Fibroblast of skin of right biceps (primary cell): ENCODE results near the gene GJD2.

Experiments
- DNase-seq: peaks from one replicate; pipeline ENCODE4 v3.0.0-alpha.2; 2013

GJD2 gene

DNA sequence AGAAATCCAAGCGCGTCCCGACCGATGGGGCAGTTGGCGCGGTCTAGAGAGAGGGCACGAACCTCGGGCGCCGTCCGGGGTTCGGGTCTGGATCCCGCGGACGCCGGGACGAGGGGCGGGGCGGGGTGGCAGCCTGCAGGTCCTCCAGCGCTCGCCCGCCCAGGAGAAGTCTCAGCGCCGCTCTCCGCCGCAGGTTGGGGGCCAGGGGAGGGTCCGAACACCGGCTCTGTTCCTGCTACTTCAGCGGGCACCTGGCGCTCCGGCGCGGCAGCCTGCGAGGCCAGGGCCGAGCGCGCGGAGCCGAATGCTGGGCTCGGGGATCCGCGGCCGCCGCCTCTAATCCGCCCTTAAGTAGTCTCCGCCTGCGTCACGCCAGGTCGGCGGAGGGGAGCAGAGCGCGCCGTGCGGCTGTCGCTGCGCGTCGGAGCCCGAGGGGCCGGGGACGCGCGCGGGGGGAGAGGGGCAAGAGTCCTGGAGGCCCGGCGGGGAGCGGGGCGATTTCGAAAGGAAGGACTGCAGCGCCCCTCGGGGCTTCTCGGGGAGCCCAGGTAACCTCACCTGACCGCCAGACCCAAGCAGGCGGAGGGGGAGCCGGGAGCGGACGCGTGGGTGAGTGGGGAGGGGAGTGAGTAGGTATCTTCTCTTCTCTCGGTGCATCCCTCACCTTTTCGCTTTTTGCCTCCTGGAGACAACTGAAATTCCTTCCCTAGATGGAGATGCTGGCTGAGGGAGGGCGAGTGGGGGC is at the start of gene GJD2:
Gene GJD2, minus strand, starts transcription at position 325 of the 745 bp plus-strand sequence. CDS start 510 bp downstream, outside the sequence.
- DNase-seq, result no peak

DNA sequence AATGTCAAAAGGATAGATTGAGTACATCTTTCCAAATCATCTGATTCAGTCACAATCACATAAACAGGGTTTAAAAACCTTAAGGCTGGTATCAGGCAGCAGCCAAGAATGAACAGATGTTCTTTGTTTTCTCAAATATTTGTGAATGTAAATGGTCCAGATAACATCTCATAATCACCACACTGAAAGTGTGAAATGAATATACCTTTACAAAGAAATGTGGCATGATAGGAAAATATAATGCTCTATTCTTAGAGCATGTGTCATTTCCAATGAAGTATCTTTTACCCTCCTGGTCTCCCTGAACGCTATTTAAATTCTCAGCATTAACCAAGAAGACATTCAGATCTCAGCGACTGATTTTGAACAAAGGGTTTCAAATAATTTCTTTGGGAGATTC is 49.3 kb upstream of the GJD2 start:
- no peak for DNase-seq

DNA sequence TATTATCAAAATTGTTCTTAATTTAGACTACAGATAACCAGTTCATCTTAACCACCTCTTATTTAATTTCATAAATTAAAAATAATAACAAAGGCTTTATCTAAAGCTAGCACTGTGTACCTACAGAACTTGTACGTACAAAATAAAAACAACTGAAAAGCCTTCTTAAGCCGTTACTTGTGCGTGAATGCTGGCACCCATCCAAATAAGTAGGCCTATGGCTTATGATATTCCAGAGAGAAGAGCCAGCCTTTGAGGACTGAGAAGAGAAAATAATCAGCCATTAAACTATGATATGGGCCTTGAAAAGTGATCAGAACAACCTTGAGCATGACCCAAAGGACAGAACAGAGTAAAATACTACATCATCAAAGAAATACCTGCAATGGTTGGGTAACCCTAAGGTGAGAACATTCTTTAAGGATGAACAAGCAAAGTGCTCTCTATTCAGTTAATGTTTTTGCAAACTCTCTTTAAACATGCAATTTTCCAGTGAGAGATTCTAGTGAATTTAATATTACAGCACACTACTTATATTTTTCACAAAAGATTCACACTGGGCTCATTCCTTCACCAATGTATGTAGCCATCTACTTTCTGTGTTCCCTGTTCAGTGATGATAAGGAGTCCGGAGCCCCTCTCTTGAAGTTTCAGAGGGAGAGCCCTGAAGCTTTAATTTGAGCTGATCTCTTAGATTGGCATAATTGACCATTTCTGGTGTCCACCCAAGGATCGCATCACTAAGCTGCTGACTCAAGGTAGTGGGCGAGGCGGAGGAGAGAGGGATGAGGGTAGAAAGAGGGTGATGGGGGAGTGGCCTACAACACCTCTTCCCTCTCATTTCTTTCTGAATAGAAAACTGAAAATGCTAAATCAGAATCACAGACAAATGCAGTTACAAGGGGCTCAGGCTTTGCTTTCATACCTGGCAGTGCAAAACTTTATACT is 48.3 kb upstream of the GJD2 start:
- DNase-seq, result no peak

DNA sequence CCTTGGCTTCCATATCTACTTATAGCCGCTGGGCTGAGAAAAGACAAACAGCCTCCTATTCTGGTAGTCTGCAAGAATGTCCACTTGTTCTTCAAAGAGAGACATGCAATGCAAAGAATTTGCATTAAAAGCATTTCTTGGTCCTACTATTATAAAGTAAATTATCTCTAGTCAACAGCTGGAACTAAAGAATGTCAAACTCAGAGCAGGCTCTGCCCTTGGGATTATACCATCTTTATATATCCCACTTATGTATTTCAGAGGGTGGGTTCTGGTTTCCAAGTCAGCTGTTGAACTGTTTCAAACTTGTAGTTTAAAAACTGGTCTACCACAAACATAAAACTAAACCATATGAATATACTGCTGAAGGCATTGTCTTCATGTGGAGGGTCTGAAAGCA is 47.6 kb upstream of the GJD2 start:
- no peak for DNase-seq

DNA sequence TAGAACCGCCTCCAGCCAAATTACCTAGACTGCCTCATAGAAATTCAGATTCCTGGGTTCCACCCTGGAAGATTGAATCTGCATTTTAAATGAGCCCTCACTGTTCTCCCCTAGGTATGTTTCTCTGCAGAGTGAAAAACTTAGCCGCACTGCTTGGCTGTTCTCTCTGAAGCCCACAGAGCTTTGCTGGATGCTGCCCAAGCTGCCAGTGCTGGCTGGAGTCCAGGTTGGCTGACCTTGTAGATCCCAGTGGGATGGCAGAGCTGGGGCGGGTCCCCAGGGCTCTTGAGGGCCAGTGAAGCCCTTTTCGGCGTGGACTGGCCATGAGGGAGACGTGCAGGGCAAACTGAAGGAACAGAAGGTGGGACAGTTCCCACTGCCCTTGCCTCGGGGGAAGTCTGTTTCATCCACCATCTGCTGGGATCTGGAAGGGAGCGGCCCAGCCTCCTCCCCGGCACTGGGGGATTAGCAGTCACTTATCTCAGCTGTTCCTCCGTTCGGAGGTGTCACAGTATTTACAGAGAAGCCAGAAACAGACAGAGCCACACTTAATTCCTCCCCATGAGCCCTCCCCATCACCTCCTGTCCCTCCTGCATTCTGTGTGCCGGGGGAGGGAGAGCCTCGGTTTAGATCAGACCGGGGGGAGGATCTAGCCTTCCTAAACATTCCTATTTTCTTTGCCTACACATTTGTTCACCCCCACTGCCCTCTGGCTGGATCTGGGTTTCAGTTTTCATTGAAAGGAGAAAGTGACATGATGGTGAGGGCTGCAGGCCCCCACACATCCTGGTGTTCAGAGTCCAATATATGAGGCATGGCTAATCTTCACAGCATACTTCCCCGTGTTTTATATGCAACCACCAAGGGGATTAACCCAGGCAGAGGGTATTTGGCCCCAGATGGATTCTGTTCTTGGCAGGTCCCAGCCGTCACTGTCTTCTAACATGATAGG is 44.6 kb upstream of the GJD2 start:
- peak; percentile 46 for DNase-seq

DNA sequence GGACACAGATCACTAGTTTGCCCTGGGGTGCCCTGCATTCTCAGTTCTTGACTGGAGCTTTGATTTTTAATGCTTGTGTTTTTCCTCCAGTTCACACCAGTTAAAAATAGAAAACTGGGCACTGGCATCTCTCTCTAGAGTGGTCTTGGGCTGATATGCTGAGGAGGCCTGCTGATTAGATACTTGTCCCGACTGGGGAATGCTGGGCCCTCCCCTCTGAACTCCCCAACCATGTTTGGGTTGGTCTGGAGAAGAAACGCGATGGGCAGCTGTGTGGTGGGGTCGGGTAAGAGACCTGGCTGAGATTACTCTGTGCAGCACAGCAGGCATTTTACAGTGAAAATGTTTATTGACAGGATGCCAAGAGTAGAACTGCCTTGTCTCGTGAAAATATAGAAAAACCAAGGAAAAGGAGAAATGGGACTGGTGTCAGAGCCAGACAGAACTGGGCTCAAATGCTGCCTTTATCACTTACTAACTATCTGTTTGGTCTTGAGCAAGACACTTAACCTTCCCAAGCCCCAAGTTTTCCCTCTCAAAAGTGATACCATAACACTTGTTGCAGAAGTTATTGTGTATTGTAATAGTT is 42.1 kb upstream of the GJD2 start:
- DNase-seq, result no peak

DNA sequence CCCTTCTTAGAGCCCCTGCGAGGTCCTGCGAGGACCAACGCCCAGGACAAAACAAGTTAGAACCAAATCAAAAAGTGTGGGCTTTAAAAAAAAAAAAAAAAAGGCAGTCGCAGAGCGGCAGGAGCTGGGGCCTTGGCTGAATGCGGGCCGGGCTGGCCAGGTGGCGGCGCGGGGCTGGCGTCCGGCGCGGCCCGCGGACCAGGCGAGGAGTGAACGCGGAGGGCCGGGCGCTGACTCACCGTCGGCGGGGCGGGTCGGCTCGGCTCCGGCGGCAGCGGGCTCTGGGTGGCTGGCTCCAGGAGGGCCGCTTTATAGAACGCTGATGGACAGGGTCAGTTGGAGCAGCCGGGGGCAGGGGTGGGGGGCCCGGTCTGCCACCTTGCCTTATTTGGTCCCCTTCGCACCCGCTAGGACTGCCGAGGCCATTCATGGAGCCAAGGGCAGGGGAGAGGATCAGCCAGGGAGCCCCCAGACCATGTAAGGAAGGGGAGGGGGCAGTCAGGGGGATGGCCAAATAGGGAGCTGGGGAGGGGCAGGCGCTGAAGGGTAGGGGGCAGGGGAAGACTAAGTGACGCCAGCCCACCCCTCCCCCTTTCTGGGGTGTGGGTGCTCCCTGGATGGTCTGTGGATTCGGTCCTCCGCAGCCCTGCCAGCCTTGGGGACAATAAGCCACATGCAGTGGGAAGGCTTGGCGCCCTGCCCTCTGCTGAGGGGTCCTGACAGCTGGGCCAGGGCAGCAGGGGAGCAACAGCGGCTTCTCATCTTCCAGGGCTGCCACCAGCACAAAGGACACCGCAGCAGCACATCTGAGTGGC is 40.7 kb upstream of the GJD2 start, which contains the start of gene ACTC1:
Gene ACTC1, minus strand, starts transcription at position 283 of the 815 bp plus-strand sequence. CDS start 741 bp downstream, outside the sequence.
- peak; percentile 61 for DNase-seq

DNA sequence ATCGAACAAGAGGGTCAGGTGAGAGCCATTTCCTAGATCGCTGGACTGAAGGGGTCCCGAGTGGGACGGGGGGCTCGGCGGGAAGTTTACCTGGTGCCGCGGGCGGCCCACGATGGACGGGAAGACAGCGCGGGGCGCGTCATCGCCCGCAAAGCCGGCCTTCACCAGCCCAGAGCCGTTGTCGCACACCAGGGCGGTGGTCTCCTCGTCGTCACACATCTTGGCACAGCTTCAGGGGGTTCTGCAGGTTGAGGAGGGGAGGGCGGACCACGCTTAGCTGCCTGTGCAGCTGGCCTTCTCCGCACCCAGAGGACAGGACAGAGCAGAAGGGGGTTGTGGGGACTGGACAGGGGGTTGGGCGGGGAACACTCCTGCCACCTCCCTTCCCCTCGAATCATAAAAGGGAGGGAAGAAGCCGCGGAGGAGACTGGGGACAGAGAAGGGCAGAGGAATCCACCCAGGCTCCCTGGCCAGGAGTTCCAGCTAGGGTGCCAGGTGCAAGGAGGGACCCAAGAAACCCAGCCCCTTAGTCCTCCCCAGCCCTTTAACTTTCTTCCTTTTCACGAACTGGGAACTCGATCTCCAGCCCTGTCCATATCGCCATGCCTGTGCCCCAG is 39.9 kb upstream of the GJD2 start:
- no peak for DNase-seq

DNA sequence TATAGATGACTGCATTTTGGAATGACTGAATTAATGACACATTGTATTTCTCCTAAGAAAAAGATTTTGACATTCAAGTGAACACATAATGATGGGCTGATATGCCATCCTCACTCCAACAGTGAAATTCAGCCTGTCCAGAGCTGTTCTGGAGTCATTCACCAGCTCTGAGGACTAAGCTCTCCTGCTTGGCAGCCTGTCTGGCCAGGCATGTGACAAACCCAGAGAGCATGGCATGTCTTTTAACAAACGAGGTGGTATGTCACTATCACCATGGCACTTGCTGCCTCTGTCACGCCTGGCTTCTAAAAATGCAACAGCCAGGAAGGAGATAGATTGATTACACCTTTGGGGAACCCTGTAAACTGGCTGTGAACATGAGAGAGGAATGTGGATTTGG is 39.1 kb upstream of the GJD2 start:
- no peak for DNase-seq

DNA sequence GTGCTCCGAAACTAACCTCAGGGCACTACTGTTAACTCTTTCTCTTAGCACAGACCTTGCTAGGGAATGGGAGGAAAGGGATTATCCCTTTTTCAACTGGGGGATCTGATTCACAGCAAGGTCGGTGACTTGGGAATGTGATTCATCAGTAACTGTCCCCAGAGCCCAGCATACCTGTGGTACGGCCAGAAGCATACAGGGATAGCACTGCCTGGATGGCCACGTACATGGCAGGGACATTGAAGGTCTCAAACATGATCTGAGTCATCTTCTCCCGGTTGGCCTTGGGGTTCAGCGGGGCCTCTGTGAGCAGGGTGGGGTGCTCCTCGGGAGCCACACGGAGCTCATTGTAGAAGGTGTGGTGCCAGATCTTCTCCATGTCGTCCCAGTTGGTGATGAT is 38.3 kb upstream of the GJD2 start:
- DNase-seq, result no peak

DNA sequence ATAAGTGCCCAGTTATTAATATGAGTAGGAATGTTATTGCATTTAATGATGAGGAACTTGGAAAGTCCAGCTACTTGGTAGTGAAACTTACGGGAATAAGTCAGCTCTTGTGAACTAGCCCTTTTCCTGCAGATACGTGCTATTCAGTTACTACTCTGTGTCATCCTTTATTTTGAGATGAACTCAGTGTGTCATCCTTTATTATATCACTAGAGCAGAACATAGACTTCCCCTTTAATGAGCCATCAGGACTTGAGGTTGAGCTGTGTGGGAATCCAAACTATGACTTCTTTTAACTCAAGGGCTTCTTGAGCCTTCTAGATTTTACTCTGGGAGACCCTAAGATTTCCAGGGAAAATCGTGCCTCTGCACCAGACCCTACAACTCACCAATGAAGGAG is 36.9 kb upstream of the GJD2 start:
- DNase-seq, result no peak

DNA sequence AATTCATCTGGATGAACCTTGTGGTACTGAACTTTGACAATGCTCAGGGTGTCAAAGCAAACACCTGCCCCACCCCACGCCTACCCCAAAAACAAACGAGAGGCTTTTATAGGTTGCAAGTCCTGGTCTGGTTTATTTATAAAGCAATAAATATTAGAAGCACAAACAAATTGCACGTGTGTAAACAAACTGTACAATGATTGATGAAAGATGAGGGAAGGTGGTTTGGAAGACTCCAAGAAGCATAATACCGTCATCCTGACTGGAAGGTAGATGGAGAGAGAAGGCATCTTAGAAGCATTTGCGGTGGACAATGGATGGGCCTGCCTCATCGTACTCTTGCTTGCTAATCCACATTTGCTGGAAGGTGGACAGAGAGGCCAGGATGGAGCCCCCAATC is 35.3 kb upstream of the GJD2 start:
- no peak for DNase-seq

DNA sequence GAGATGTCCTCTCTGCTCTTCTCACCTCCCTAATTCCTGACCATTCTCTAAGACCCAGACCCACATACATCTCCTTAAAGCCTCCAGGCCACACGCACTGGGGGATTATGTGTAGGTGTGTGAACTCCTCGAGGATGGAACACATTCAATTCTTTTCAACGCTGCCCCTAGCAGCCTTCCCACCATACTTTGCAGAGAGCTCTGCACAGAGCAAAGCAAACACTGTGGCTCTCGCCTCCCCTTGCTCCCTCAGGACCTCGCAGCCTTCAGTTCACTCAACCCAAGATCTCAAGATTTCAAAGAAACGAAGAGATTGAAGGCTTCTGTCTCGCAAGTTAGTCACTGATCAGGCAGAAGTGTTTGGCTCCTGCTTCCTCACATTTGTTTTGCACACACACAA is 34.5 kb upstream of the GJD2 start:
- no peak for DNase-seq

DNA sequence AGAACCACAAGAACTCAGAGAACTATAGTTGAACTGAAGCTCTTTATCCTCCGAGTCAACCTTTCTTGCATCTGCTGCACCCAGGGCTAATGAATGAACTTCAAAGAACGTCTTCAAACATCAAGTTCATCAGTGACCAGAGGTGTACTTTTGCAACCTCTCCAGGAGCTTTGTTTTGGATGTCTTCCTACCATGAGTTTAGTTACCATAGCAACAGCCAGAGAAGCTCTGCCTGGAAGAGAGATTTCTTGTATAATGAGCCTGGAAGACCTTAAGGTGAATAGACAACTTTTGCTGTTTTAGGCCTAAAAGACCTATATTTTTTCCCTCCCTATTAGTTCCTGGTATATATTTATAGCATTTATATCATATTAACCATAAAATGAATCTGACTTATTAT is 31.4 kb upstream of the GJD2 start:
- no peak for DNase-seq

DNA sequence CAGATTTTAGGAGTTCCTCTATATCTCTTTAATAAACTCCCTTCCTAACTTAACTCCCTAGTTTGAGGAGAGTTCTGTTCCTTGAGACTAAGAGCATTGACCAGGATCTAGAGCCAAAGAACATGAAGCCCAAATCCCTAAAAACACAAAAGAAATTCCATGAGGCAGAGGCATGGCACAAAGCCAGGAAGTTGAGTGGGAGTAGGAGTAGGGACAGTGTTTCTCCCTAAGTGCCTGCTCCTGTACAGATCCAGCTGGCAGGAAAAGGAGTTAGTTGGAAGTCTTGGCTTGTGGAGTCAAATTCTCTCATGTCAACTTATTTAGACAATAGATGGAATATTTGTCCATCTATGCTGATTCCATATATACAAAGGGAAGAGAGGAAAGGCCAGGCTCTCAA is 29.2 kb upstream of the GJD2 start:
- no peak for DNase-seq

DNA sequence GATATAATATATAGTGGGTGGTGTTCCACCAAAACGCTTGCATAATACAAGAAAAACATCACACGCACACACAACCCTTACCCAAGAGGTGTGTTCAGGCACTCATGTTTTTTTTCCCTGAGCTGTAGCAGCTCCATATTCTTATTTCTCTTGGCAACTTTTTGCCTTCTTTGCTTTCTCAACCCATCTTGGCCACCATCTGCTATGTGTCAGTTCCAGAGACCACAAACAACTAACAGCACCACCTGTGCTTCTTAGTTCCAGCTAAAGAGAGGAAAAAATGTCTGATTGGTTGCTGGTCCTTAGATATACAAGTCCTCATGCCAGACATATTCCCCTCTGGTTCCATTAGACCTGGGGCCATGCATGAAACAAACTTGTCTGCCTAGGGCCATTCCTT is 28.6 kb upstream of the GJD2 start:
- no peak for DNase-seq

DNA sequence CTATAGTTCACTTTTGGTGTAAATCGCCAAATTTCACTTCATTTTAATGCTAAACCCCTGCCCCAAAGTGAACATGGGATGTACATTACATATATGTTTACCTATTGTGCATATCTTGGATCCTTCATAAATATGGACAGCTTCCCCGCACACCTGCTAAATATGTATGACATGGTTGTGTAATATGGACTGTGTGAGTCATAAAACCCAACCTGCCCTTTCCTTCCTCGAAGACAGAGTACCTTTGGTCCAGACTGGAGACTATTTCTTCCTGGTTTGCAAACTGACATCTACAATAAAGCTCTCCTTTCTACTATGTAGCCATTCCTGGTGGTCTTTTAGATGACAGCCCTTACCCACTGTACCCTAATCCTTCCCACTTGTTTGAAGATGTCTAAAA is 28.1 kb upstream of the GJD2 start:
- no peak for DNase-seq

DNA sequence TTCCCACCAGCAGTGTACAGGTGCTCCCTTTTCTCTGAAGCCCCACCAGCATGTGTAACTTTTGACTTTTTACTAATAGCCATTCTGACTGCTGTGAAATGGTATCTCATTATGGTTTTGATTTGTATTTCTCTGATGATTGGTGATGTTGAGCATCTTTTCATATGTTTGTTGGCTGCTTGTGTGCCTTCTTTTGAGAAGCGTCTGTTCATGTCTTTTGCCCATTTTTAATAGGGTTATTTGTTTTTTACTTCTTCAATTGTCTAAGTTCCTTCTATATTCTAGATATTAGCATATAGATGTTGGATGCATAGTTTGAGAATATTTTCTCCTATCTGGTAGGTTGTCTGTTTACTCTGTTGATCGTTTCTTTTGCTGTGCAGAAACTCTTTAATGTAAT is 25.9 kb upstream of the GJD2 start:
- no peak for DNase-seq

DNA sequence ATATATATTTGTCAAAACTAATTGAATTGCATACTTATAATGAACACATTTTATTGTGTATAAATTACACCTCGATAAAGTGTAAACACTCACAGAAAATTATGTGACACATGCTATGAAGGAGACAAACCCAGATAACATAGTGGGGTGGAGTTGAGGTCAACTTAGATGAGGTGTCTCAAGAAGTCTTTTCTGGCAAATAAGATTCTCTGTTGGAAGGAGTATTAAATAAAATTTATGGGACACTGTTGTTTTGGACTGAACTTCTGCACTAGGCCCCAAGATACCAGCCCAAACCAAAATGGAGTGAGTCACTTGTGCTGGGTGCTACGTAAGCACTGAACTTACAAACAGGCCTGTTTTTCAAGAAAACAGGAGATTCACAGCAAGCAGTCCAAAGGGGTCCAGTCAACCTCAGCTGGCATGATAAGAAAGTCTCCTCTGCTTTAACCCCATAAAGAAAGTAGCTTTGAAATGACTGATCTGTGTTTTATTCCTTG is 21.9 kb upstream of the GJD2 start:
- DNase-seq, result no peak

DNA sequence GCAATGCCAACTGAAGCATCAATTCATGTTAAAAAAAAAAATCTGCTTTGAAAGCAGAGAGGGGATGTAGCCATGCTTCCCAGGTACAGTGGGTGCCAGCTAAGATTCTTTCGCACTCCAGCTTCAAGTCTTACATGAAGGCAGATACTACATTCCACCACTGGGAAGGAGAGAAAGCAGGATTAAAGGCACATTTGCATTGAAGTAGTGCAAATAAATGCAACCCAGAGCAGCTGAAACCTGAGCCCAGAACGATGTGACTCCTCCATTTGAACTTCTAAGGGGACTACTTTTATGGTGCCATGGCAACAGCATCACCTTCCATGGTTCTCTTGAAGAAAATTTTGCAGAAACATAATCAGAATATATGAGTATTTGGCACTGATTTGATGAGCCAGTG is 19.1 kb upstream of the GJD2 start:
- DNase-seq, result no peak

DNA sequence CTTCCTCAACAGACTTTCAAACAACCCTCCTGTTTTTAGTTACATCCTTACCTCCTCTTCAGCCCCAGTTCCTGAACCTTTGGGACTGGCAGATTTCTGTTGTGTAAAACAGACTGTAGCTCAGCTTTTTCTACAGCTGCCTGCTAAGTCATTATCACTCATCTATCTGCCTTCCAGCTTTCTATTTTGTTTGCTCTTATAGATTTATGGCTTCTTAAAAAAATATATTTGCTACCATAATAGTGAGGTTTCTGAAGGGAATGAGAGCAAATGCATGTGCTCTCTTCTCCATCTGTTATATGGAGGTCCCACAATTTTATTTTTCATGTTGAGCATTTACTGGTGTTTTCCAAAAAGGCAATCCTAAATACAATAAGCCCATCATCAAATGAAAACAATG is 18.2 kb upstream of the GJD2 start:
- no peak for DNase-seq
